B cell (primary cell): ENCODE data around the gene GINS2. TPM values are rescaled to one million over a fixed set of nuclear protein-coding genes. Genes with fewer than 3 reads are reported as not detected.

Experiments used
- ATAC-seq: fragments of 200-7000 bp; cut with Tn5 transposase; one replicate; pipeline ENCODE4 v1.10.0; 2021; ENCODE audit warnings: low read depth, mild to moderate bottlenecking, moderate number of reproducible peaks, moderate library complexity
- CTCF ChIA-PET: fragments of 350-600 bp; sonication (Branson Sonifier 250); formaldehyde crosslinking; loops from one replicate; lab custom pipeline; 2021; ENCODE audit warnings: antibody characterized with exemption, inconsistent platforms; lab: Charles Lee
- POLR2A ChIA-PET: fragments of 350-600 bp; sonication (Branson Sonifier 250); formaldehyde crosslinking; loops from one replicate; lab custom pipeline; 2021; ENCODE audit warnings: antibody characterized with exemption; lab: Charles Lee
- DNase-seq: peaks from one replicate; pipeline ENCODE4 v3.0.0; 2013
- H2AFZ ChIP-seq: 2 replicates; pipeline ENCODE4 v1.6.1; 2012; ENCODE audit warnings: mild to moderate bottlenecking, low read depth, low read length; ENCODE audit not compliant: insufficient read depth, poor library complexity, severe bottlenecking
- H3K27ac ChIP-seq, 2 donors: 1 replicate in 1 of 2; 2 replicates in 1 of 2; pipeline ENCODE4 v1.5.1; 2012 to 2013; ENCODE audit warnings: low read length in 2 of 2, mild to moderate bottlenecking in 2 of 2, moderate library complexity in 1 of 2
- H3K27me3 ChIP-seq, 4 experiments: fragments of 200-600 bp in 1 of 4; sonication (generic) in 1 of 4; replicated peaks in 1 of 4; 1 replicate in 2 of 4; 2 replicates in 2 of 4; pipeline versions ENCODE4 v1.6.1 to v1.7.0; 2013 to 2016; ENCODE audit warnings: low read length in 3 of 4, mild to moderate bottlenecking in 2 of 4, mixed read lengths in 1 of 4, moderate library complexity in 1 of 4; ENCODE audit not compliant: insufficient read depth in 4 of 4, control insufficient read depth in 3 of 4; ENCODE audit errors: control extremely low read depth in 1 of 4
- H3K36me3 ChIP-seq, 2 experiments: replicated peaks in 1 of 2; 1 replicate in 1 of 2; 2 replicates in 1 of 2; pipeline versions ENCODE4 v1.6.1 to v1.7.1; 2013; ENCODE audit warnings: low read length in 1 of 2; ENCODE audit not compliant: insufficient read depth in 2 of 2, control insufficient read depth in 1 of 2; ENCODE audit errors: control extremely low read depth in 1 of 2, extremely low read depth in 1 of 2
- H3K4me1 ChIP-seq, 2 donors: fragments of 200-600 bp in 1 of 2; sonication (generic) in 1 of 2; 1 replicate in 1 of 2; 2 replicates in 1 of 2; pipeline versions ENCODE4 v1.5.1 to v1.6.1; 2013 to 2017; ENCODE audit warnings: low read length in 2 of 2; ENCODE audit not compliant: control insufficient read depth in 2 of 2, insufficient read depth in 2 of 2
- H3K4me2 ChIP-seq: replicated peaks from 2 replicates; pipeline ENCODE3; 2012; ENCODE audit warnings: mild to moderate bottlenecking, low read depth, low read length; ENCODE audit not compliant: poor library complexity, severe bottlenecking
- H3K4me3 ChIP-seq, 5 experiments: fragments of 200-600 bp in 1 of 5; sonication (generic) in 1 of 5; 1 replicate in 3 of 5; 2 replicates in 2 of 5; pipeline versions ENCODE4 v1.5.1 to v1.7.0; 2011 to 2016; ENCODE audit warnings: low read length in 4 of 5, mild to moderate bottlenecking in 4 of 5, low read depth in 2 of 5, control low read depth in 1 of 5, moderate library complexity in 1 of 5; ENCODE audit not compliant: insufficient read depth in 1 of 5; ENCODE audit errors: control extremely low read depth in 1 of 5, extremely low read depth in 1 of 5
- H3K79me2 ChIP-seq: fragments of 200-600 bp; sonication (generic); one replicate; pipeline ENCODE4 v1.6.0; 2016; ENCODE audit warnings: low read length; ENCODE audit not compliant: control insufficient read depth, insufficient read depth
- H3K9ac ChIP-seq: fragments of 200-600 bp; sonication (generic); 2 replicates; pipeline ENCODE4 v1.6.1; 2017; ENCODE audit warnings: mild to moderate bottlenecking, low read length, moderate library complexity
- H3K9me3 ChIP-seq, 3 donors: one replicate each; pipeline versions ENCODE4 v1.6.1 to v1.7.1; 2013; ENCODE audit warnings: low read length in 2 of 3; ENCODE audit not compliant: control insufficient read depth in 2 of 3, insufficient read depth in 1 of 3; ENCODE audit errors: control extremely low read depth in 1 of 3
- H4K20me1 ChIP-seq: 2 replicates; pipeline ENCODE4 v1.6.0; 2012; ENCODE audit warnings: mild to moderate bottlenecking, low read length; ENCODE audit not compliant: insufficient read depth, control insufficient read depth, poor library complexity, severe bottlenecking
- H3K27ac Mint-ChIP-seq: one replicate; pipeline ENCODE4 v1.8.0; 2021; ENCODE audit warnings: mixed read lengths
- H3K27me3 Mint-ChIP-seq: one replicate; pipeline ENCODE4 v1.8.0; 2021; ENCODE audit warnings: mixed read lengths
- H3K4me1 Mint-ChIP-seq: one replicate; pipeline ENCODE4 v1.8.0; 2021; ENCODE audit warnings: mixed read lengths
- H3K4me3 Mint-ChIP-seq: one replicate; pipeline ENCODE4 v1.8.0; 2021; ENCODE audit warnings: mixed read lengths
- H3K9me3 Mint-ChIP-seq: one replicate; pipeline ENCODE4 v1.8.0; 2022; ENCODE audit warnings: mixed read lengths; ENCODE audit not compliant: insufficient read depth
- EZH2 ChIP-seq: IDR thresholded peaks from 2 replicates; pipeline ENCODE4 v1.6.1; 2012; ENCODE audit warnings: borderline replicate concordance, low read depth, mild to moderate bottlenecking, moderate library complexity, low read length; ENCODE audit not compliant: insufficient read depth, poor library complexity, severe bottlenecking
- WGBS: methylation state at CpG from one replicate; pipeline ENCODE4 v1.1.5; 2013; ENCODE audit warnings: missing lambda C conversion rate; ENCODE audit not compliant: insufficient coverage; 5-methylcytosine and 5-hydroxymethylcytosine counted together
- intact Hi-C: fragments of 100-400 bp; cut with micrococcal nuclease; formaldehyde crosslinking; loops from one replicate; pipeline ENCODE4 v1.10.0; 2022
- polyA plus RNA-seq: library from polyadenylated mRNA; depleted of rRNA; stranded (reverse); fragments of >200 nt; gene quantifications from 2 replicates; pipeline ENCODE4 v1.2.3, GENCODE V29; 2012
- total RNA-seq, 2 donors: library from RNA; stranded (reverse); fragments of 120-200 nt in 1 of 2; gene quantifications; 1 replicate in 1 of 2; 2 replicates in 1 of 2; pipeline versions ENCODE4 v1.2.3 to v1.2.4, GENCODE V29; 2013 to 2022
- TF ChIP-seq, protein P1 (sequence below): fragments of 200-600 bp; IDR thresholded peaks from one replicate; pipeline ENCODE4 v1.8.0; 2022; ENCODE audit warnings: antibody characterized with exemption, mild to moderate bottlenecking

Gene GINS2
- total and polyA plus RNA-seq, 2 donors (not counting 1 experiment from before 2014, with no cell fraction given), result 0.52 to 4.2 TPM

GRCh38 chr16:85711982-85712587 is 23.3 kb upstream of the GINS2 start:
- CTCF ChIA-PET, result interaction anchor here (0.6 to 0.7 kb wide), 2 partner anchors 8 to 149 kb away, joined by 3 read pairs; no protein-coding TSS in a partner anchor
- no peak for ATAC-seq
- POLR2A ChIA-PET, result no interaction called here
- intact Hi-C loops, result no loop called here
- DNase-seq, result no peak
- peaks cover 20% of the 10 kb centered on the region for H3K79me2 ChIP-seq
- TF ChIP-seq EZH2, result no peak
- TF ChIP-seq, protein P1, sequence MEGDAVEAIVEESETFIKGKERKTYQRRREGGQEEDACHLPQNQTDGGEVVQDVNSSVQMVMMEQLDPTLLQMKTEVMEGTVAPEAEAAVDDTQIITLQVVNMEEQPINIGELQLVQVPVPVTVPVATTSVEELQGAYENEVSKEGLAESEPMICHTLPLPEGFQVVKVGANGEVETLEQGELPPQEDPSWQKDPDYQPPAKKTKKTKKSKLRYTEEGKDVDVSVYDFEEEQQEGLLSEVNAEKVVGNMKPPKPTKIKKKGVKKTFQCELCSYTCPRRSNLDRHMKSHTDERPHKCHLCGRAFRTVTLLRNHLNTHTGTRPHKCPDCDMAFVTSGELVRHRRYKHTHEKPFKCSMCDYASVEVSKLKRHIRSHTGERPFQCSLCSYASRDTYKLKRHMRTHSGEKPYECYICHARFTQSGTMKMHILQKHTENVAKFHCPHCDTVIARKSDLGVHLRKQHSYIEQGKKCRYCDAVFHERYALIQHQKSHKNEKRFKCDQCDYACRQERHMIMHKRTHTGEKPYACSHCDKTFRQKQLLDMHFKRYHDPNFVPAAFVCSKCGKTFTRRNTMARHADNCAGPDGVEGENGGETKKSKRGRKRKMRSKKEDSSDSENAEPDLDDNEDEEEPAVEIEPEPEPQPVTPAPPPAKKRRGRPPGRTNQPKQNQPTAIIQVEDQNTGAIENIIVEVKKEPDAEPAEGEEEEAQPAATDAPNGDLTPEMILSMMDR, result no peak
- H3K27me3 ChIP-seq, result no peaks in the 10 kb centered on the region
- peaks cover 0 to 40% of the 10 kb centered on the region in 2 experiments for H3K36me3 ChIP-seq
- H3K4me3 Mint-ChIP-seq, result no peak overlapping the region
- H3K27me3 Mint-ChIP-seq, result no peaks in the 10 kb centered on the region
- no peak overlapping the region for H2AFZ ChIP-seq
- WGBS, result 95% methylated on average over 6 of the region's 6 CpGs
- no peak overlapping the region for H3K9ac ChIP-seq
- peaks cover 3% of the 10 kb centered on the region for H3K9me3 Mint-ChIP-seq
- H3K9me3 ChIP-seq, result peaks cover 0 to 17% (median 6%) of the 10 kb centered on the region in 3 donors
- H3K4me2 ChIP-seq, result no peak overlapping the region
- H3K27ac ChIP-seq, result no peak overlapping the region
- H3K4me1 Mint-ChIP-seq, result peaks cover 9% of the 10 kb centered on the region
- H3K4me1 ChIP-seq, result peaks cover 0 to 12% of the 10 kb centered on the region in 2 donors
- no peak overlapping the region for H3K4me3 ChIP-seq
- peaks cover 63% of the 10 kb centered on the region for H4K20me1 ChIP-seq
- H3K27ac Mint-ChIP-seq, result no peak overlapping the region

- intact Hi-C loops, result no loop called here
- ATAC-seq (no peak), DNase-seq (no peak)
- TF ChIP-seq, protein P1, result no peak
- no peak for TF ChIP-seq EZH2
- Histone ChIP-seq H3K27ac (no peak overlapping the region), H2AFZ (no peak overlapping the region), H3K27me3 (no peaks in the 10 kb centered on the region), H3K4me1 (no peaks in the 10 kb centered on the region), H3K9ac (no peak overlapping the region), H4K20me1 (peaks cover 49% of the 10 kb centered on the region), H3K79me2 (peaks cover 7% of the 10 kb centered on the region), H3K9me3 (peaks cover 0 to 17% (median 6%) of the 10 kb centered on the region in 3 donors), H3K4me2 (no peak overlapping the region), H3K36me3 (peaks cover 0 to 46% of the 10 kb centered on the region in 2 experiments), H3K4me3 (no peak overlapping the region)
- H3K27ac Mint-ChIP-seq, result no peak overlapping the region
- ChIA-PET POLR2A (interaction anchor here (0.7 kb wide), 1 partner anchor 237 kb away, joined by 5 read pairs; no protein-coding TSS in a partner anchor), CTCF (interaction anchor here (1.1 kb wide), 1 partner anchor 109 kb away, joined by 3 read pairs; no protein-coding TSS in a partner anchor)
- no peak overlapping the region for H3K4me3 Mint-ChIP-seq
- peaks cover 5% of the 10 kb centered on the region for H3K4me1 Mint-ChIP-seq
- H3K9me3 Mint-ChIP-seq, result peaks cover 3% of the 10 kb centered on the region
- 96% methylated on average over 5 of the region's 9 CpGs for WGBS
- H3K27me3 Mint-ChIP-seq, result no peaks in the 10 kb centered on the region
Measured at GRCh38 chr16:85710732-85711131, 22.0 kb upstream of the GINS2 start.
